Left lung (tissue), 10 donors: ENCODE results near the gene VAMP2. TPM values are rescaled to one million over a fixed set of nuclear protein-coding genes. Genes with fewer than 3 reads are reported as not detected.

Experiments
- ATAC-seq: fragments of 200-7000 bp; cut with Tn5 transposase; one replicate; pipeline ENCODE4 v1.9.1; 2020; ENCODE audit warnings: moderate library complexity
- DNase-seq, 4 donors: peaks; one replicate each; pipeline ENCODE4 v3.0.0-alpha.2; 2013 to 2020
- H3K27ac ChIP-seq, 2 donors: fragments of 200-600 bp; sonication (generic) in 1 of 2; one replicate each; pipeline versions ENCODE4 v1.5.0 to v1.8.0; 2020 to 2021
- H3K27me3 ChIP-seq, 2 donors: fragments of 200-600 bp; sonication (generic) in 1 of 2; one replicate each; pipeline versions ENCODE4 v1.5.0 to v1.8.0; 2020 to 2021
- H3K36me3 ChIP-seq, 2 donors: fragments of 200-600 bp; sonication (generic) in 1 of 2; one replicate each; pipeline versions ENCODE4 v1.5.0 to v1.8.0; 2020 to 2021
- H3K4me1 ChIP-seq, 2 donors: fragments of 200-600 bp; one replicate each; pipeline ENCODE4 v1.8.0; 2021
- H3K4me3 ChIP-seq, 2 donors: fragments of 200-600 bp; sonication (generic) in 1 of 2; one replicate each; pipeline versions ENCODE4 v1.5.0 to v1.8.0; 2020 to 2021; ENCODE audit warnings: mild to moderate bottlenecking in 1 of 2
- H3K9me3 ChIP-seq, 2 donors: fragments of 200-600 bp; sonication (generic) in 1 of 2; one replicate each; pipeline versions ENCODE4 v1.5.0 to v1.8.0; 2020 to 2021
- intact Hi-C, 2 donors: fragments of 100-400 bp; cut with DNase I; formaldehyde crosslinking; loops; one replicate each; pipeline versions ENCODE4 v1.11.2 to v1.14.2; 2022
- polyA plus RNA-seq, 6 donors: library from polyadenylated mRNA; unstranded; fragments of 120-200 nt; gene quantifications; one replicate each; pipeline ENCODE4 v1.2.1, GENCODE V29; 2013; ENCODE audit not compliant: insufficient read length in 6 of 6
- total RNA-seq, 2 donors: library from RNA; stranded (reverse); fragmentation: NEBNext Ultra II Directional; extraction: Animal tissue kit (Norgen Biotek cat#: 25700); gene quantifications; one replicate each; pipeline ENCODE4 v1.2.1, GENCODE V29; 2021
- TF ChIP-seq, protein P1 (sequence below), 2 donors: fragments of 200-600 bp; sonication (generic) in 1 of 2; IDR thresholded peaks; one replicate each; pipeline versions ENCODE4 v1.5.0 to v1.8.0; 2021; ENCODE audit warnings: antibody characterized with exemption in 2 of 2
- donor health status: DM: no; HTN: yes; CAD: no.
- donor health status: DM: no; HTN: no; CAD: no.

Gene VAMP2
- total and polyA plus RNA-seq, 8 donors: 48.3 to 108 (median 99.8) TPM

DNA sequence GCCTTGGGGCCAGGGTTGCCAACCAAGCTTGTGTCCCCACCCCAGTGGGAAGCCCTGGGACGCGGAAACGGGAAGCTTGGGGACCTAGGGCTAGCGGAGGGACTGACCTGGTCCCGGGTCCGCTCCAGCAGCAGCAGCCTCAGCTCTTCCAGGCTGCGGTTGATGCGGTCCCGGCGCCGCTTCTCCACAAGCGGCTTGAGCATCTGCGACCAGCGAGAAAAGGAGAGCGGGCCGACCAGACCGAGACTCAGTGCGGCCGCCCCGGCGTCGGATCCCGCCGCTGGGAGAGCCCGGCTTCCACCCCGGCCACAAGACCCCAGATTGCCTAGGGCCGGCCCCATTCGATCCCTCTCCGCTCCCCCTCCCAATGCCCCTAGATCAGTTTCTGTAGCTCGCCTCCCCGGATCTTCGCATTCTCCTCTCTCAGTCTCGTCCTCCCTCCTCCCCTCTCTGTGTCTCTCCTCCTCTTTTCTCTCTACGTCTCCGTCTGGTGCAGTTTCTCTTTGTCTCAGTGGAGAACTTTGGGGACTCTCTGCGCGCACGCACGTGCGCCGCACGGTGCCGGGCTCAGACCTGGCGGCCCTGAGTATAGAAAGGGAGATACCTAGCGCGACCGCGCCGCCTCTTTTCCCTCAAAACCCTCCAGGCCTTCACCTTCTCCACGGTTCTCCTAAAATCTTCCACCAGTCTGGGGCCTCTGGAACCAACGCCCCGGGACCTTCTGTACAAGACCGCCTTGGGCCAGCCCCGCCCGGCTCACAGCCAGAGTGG, 39.6 kb downstream of the VAMP2 start:
- no peak overlapping the region for H3K27ac ChIP-seq
- H3K4me1 ChIP-seq: peaks cover 41 to 93% of the 10 kb centered on the region in 2 donors
- intact Hi-C loops: loop anchor here in 1 of 2 donors (10.0 kb wide), 1 partner anchor 62 kb away; no protein-coding TSS in a partner anchor
- ATAC-seq: no peak
- H3K36me3 ChIP-seq: no peaks in the 10 kb centered on the region
- no peaks in the 10 kb centered on the region for H3K9me3 ChIP-seq
- peaks cover 28 to 85% of the 10 kb centered on the region in 2 donors for H3K27me3 ChIP-seq
- DNase-seq: peak in 1 of 4 donors; percentile 80
- H3K4me3 ChIP-seq: peak overlapping the region; percentile 33 to 49
- TF ChIP-seq, protein P1, sequence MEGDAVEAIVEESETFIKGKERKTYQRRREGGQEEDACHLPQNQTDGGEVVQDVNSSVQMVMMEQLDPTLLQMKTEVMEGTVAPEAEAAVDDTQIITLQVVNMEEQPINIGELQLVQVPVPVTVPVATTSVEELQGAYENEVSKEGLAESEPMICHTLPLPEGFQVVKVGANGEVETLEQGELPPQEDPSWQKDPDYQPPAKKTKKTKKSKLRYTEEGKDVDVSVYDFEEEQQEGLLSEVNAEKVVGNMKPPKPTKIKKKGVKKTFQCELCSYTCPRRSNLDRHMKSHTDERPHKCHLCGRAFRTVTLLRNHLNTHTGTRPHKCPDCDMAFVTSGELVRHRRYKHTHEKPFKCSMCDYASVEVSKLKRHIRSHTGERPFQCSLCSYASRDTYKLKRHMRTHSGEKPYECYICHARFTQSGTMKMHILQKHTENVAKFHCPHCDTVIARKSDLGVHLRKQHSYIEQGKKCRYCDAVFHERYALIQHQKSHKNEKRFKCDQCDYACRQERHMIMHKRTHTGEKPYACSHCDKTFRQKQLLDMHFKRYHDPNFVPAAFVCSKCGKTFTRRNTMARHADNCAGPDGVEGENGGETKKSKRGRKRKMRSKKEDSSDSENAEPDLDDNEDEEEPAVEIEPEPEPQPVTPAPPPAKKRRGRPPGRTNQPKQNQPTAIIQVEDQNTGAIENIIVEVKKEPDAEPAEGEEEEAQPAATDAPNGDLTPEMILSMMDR (IDR thresholded peaks at IDR 0.05): no peak

DNA sequence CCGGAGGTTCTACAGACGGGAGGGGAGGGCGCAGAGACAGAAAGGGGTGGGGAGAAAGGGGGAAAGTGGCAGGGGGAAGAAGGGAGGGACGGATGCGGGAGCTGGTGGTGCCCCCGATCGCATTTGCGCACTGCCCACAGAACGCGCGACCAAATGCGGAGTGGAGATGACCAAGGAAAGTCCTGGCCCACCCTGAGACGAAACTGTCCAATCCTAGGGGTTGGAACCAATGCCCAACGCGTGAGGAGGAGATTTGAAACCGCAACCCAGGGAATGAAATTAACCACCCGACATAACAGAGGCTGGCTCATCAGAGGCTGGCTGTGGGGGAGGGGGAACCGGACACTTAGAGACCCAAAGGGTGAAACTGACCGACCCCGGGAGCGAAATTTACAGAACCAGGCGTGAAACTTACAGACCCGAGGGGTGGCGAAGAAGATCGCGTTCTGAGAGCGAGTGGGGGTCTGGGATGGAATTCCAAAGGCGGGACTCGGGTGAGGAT, 40.3 kb downstream of the VAMP2 start:
- H3K9me3 ChIP-seq: no peaks in the 10 kb centered on the region
- DNase-seq: no peak
- H3K4me1 ChIP-seq: peaks cover 41 to 97% of the 10 kb centered on the region in 2 donors
- no peak overlapping the region for H3K27ac ChIP-seq
- H3K27me3 ChIP-seq: peaks cover 30 to 85% of the 10 kb centered on the region in 2 donors
- peak overlapping the region; percentile 33 to 49 for H3K4me3 ChIP-seq
- no peaks in the 10 kb centered on the region for H3K36me3 ChIP-seq
- ATAC-seq: no peak
- TF ChIP-seq, protein P1 (IDR thresholded peaks at IDR 0.05): no peak
- intact Hi-C loops: loop anchor here in 1 of 2 donors (10.0 kb wide), 1 partner anchor 62 kb away; no protein-coding TSS in a partner anchor

DNA sequence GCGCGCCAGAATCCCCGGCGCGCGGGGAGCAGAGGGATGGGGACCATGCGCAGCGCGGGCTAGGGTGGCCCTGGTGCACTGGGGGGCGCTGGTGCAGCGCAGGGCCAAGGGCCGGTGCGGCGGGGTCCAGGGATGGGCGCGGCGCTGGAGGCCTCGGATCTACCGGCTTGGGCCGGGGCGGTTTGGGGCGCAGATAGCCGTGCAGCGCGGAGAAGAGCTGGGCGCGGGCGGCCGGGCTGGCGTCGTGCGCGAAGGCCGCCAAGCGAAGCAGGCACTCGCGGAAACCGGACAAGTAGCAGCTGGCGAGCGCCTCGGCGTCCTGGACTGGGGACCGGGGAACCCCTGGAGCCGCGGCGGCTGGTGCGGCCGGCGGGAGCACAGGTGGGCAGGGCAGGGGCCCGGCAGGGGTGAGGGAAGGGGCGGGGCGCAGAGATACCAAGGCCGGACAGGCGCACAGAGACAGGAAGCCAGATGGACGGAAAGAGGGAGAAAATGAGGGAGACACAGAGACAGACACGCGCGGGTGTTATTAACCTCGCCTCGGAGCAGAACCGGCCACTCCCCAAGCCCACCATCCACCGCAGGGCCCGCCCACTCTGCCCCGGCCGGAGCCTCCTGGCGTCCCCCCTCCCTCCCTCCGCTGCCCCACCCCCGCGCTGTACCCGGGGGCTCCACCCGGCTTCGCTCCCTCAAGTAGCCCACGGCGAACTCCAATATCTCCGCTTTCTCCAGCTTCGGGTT, 40.9 kb downstream of the VAMP2 start:
- Histone ChIP-seq H3K4me3 (peak overlapping the region; percentile 33 to 49), H3K36me3 (no peaks in the 10 kb centered on the region), H3K27ac (no peak overlapping the region), H3K4me1 (peaks cover 41 to 96% of the 10 kb centered on the region in 2 donors), H3K9me3 (no peaks in the 10 kb centered on the region), H3K27me3 (peaks cover 36 to 85% of the 10 kb centered on the region in 2 donors)
- DNase-seq (peak in 2 of 4 donors; percentile 74 to 85), ATAC-seq (peak; percentile 19)
- intact Hi-C loops: loop anchor here in 1 of 2 donors (10.0 kb wide), 1 partner anchor 63 kb away; no protein-coding TSS in a partner anchor
- TF ChIP-seq, protein P1 (IDR thresholded peaks at IDR 0.05): peak; percentile 15 to 30

DNA sequence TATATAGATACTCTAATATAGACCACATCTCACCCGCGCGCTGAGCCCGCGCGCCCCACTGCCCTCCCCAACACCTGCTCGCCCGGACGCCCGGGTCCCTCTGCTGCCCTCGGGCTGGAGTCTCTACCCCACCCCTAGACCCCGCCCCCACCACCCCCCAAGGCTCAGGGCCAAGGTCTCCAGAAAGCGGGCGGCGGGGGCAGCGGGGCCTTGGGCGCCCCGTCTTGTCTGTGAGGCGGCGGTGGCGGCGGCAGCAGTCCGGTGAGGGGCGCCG, 41.4 kb downstream of the VAMP2 start:
- Histone ChIP-seq H3K4me1 (peaks cover 41 to 91% of the 10 kb centered on the region in 2 donors), H3K9me3 (no peaks in the 10 kb centered on the region), H3K36me3 (no peaks in the 10 kb centered on the region), H3K27ac (no peak overlapping the region), H3K27me3 (peaks cover 41 to 85% of the 10 kb centered on the region in 2 donors), H3K4me3 (peak overlapping the region; percentile 33 to 49)
- TF ChIP-seq, protein P1 (IDR thresholded peaks at IDR 0.05): no peak
- intact Hi-C loops: loop anchor here in 1 of 2 donors (10.0 kb wide), 1 partner anchor 63 kb away; no protein-coding TSS in a partner anchor
- no peak for ATAC-seq
- no peak for DNase-seq
